ENCODE measurements around the gene SERPINB2.

The SERPINB2 gene, protein sequence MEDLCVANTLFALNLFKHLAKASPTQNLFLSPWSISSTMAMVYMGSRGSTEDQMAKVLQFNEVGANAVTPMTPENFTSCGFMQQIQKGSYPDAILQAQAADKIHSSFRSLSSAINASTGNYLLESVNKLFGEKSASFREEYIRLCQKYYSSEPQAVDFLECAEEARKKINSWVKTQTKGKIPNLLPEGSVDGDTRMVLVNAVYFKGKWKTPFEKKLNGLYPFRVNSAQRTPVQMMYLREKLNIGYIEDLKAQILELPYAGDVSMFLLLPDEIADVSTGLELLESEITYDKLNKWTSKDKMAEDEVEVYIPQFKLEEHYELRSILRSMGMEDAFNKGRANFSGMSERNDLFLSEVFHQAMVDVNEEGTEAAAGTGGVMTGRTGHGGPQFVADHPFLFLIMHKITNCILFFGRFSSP

DNA sequence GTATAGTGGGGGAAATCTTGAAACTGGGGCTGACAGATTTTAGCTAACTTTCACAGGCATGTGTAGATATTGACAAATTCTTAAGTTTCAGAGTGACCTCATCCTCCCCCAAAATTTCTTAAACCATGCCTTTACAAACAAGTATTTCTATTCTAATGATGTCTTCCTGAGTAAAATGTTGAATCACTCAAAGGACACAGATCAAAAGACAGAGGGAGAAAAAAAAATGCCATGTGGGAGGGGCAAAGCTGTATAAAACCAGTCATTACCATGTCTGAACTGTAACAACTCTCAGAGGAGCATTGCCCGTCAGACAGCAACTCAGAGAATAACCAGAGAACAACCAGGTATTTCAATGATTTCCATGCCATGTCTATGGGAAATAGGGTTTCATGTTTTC lies at the start of gene SERPINB2:
Gene SERPINB2 (plus strand): TSS at position 282 of the 400 bp plus-strand sequence. CDS start 3,740 bp downstream, outside the sequence.
- DNase-seq (ENCODE audit: low read depth in 2 of 3, low spot score in 1 of 3): no peak

GRCh38 chr18:63843008-63843407 lies 44.5 kb upstream of the SERPINB2 start:
- DNase-seq (ENCODE audit: low read depth in 2 of 3, low spot score in 1 of 3): no peak

- DNase-seq (ENCODE audit: low read depth in 2 of 3, low spot score in 1 of 3): no peak
Measured at GRCh38 chr18:63844254-63844653, 43.3 kb upstream of the SERPINB2 start.

GRCh38 chr18:63848159-63848558 lies 39.3 kb upstream of the SERPINB2 start:
- DNase-seq (ENCODE audit: low read depth in 2 of 3, low spot score in 1 of 3): no peak

GRCh38 chr18:63850020-63850419 lies 37.5 kb upstream of the SERPINB2 start:
- DNase-seq (ENCODE audit: low read depth in 2 of 3, low spot score in 1 of 3): no peak

DNA sequence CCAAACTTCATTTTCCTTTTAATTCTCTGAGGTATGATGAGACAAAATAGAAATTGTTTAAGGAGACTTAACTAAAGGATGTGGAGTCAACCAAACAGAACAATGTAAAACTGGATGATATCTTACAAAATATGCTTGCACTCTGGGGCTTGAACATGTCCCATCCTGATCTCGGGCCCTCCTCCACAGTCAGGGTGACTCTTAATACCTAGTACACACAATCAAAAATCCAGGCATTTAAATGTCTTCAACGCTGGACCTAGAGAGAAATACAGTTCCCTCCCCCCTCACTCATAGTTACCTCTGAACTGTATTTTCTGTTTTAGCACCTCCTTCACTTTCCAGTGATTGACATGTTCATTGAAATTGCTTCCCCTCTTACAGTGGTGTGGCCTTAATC lies 36.9 kb upstream of the SERPINB2 start:
- DNase-seq (ENCODE audit: low read depth in 2 of 3, low spot score in 1 of 3): no peak

GRCh38 chr18:63858456-63858855 lies 29.0 kb upstream of the SERPINB2 start:
- no peak for DNase-seq (ENCODE audit: low read depth in 2 of 3, low spot score in 1 of 3)

- no peak for DNase-seq (ENCODE audit: low read depth in 2 of 3, low spot score in 1 of 3)
Measured at GRCh38 chr18:63859781-63860475, 27.6 kb upstream of the SERPINB2 start.

DNA sequence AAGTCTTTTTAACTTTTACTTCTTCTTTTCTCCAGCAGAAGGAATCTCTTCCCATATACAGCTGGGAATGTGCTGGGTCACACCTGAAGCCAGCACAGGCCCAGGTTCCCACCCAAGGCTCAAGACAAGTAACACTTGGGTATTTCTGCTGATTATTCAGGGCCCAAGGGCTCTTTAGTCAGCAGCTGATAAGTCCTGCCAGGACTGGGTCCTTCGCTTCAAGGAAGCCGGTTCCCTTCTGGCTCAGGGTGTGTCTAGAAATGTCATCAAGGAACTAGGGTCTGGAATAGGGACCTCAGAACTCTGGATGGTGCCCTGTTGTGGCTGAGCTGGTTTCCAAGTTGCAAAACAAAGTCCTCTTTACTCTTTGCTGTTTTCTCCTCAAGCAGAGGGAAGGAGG lies 27.0 kb upstream of the SERPINB2 start:
- no peak for DNase-seq (ENCODE audit: low read depth in 2 of 3, low spot score in 1 of 3)

DNA sequence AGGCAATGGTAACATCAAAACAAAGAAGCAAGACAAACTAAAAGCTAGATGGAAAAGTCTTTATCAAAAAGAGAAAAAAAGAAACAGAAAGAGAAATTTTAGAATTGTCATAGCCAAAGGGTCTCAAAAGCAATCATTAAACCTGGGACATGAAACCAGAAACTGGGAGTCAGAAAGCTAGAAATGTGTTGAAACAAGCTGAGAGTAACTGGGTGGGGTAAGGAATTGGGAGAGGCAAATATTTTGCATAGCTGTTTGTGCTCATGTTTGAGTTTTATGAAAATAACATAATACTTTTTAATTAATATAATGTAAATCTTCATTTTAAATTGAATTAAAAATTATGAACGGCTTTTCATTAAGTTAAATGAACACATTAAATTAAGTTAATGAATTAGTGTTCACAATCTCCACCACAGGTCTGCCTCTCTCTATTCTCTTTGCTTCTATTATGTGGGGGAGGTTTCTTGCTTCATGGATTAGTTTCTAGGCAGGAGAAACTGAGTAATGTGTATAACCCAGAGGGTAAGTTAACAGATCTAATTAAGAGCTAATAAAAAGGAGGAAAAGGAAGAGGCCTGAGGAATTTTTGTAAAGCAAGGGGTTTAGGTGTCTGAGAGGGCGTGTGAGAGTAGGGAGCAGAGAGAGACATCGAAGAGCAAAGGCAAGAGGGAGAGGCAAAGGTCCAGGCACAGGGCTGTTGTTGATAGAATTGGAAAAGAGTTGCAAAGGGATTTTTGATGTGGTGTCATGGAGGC lies 20.0 kb upstream of the SERPINB2 start:
- DNase-seq (ENCODE audit: low read depth in 2 of 3, low spot score in 1 of 3): no peak

GRCh38 chr18:63868546-63868945 lies 19.0 kb upstream of the SERPINB2 start:
- no peak for DNase-seq (ENCODE audit: low read depth in 2 of 3, low spot score in 1 of 3)

GRCh38 chr18:63869374-63869773 lies 18.1 kb upstream of the SERPINB2 start:
- no peak for DNase-seq (ENCODE audit: low read depth in 2 of 3, low spot score in 1 of 3)

GRCh38 chr18:63869851-63870250 lies 17.7 kb upstream of the SERPINB2 start:
- no peak for DNase-seq (ENCODE audit: low read depth in 2 of 3, low spot score in 1 of 3)

DNA sequence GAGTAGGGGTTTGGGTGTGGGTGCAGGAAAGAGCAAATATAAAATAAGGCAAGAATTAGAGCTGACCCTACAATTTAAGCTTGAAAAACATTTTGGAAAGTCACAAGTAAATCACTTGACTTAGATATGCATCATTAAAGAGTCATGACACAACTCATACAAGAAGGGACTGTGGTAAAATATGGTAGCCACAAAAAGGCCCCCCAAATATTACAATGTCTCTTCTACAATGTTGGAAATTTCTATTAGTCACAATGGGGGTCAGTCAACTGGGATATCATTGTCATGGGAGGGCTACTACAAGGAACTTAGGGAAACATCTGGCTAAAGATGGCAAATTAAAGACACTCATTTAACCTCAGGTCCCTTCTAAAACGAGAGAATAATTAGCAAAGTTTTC lies 15.7 kb upstream of the SERPINB2 start:
- no peak for DNase-seq (ENCODE audit: low read depth in 2 of 3, low spot score in 1 of 3)

GRCh38 chr18:63872586-63872985 lies 14.9 kb upstream of the SERPINB2 start:
- no peak for DNase-seq (ENCODE audit: low read depth in 2 of 3, low spot score in 1 of 3)

DNA sequence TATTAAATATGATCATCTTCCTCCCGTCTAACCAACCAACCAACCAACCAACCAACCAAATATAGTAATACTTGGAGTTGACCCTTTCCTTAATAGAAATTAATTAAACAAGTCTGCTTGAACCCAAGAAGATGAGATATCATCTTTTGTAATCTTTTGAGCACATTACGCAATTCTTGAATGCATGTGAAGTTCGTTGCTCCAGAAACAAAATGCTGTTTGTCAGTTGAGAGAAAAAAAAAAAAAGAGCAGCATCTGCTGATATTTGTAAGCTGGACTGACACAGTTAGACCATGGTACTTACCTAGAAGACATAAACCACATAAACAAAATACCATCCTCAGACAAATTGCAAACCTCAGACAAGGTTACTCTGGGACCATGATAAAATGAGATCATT lies 9.2 kb upstream of the SERPINB2 start:
- no peak for DNase-seq (ENCODE audit: low read depth in 2 of 3, low spot score in 1 of 3)

- no peak for DNase-seq (ENCODE audit: low read depth in 2 of 3, low spot score in 1 of 3)
Measured at GRCh38 chr18:63878925-63879324, 8.6 kb upstream of the SERPINB2 start.

- DNase-seq (ENCODE audit: low read depth in 2 of 3, low spot score in 1 of 3): no peak
Measured at GRCh38 chr18:63879709-63880108, 7.8 kb upstream of the SERPINB2 start.

DNA sequence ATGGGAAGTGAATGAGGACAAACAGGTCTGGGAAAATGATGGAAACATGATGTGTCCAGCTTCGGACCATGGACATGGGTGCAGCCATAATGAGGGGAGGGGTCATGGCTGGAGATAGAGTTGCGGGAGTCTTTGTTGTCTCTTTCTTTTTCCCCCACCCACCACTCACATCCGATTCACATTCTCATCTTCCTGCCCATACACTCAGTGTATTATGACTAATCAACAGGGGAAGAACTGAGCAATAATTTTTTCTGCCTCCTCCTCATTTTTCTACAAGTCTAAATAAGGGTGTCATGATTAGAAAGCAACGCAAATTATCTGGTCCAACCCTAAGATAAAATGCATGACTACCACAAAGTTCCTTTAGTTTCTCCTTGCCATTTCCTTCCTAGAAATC lies 5.7 kb upstream of the SERPINB2 start:
- no peak for DNase-seq (ENCODE audit: low read depth in 2 of 3, low spot score in 1 of 3)

DNA sequence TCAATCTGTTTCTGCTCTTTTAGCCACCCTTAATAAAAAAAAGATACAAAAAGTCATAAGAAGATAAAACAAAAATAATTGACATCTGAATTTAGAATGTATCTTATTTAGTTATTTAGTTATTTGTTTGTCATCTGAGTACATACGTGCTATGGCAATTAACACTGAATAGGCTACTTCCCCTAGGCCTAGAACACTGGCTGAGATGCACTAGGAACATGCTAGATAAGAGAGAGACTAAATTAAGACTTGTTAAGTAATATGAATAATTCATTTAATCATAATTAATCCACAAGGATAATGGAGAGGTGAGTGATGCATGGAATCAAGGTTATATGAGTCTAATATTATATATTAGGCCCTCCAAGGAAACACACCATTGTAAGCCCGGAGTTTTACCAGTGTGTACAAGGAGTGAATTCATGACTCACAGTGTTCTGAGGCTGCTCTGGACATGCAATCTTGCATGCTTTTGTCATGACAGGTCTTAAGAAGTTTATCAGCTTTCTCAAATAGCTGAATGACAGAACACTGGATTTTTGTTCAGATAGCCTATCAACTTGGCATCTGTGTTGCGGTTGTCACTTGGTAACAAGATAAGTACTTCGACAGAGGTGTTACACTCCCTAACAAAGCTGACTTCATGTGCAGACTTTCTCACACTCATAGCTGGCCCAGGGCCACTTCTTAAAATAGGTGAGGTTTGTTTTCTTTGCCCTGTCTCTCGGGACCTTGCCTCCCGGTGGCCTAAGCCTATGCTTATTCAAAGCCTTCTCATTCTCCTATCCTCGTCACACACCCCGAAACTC lies 5.0 kb upstream of the SERPINB2 start:
- no peak for DNase-seq (ENCODE audit: low read depth in 2 of 3, low spot score in 1 of 3)

DNA sequence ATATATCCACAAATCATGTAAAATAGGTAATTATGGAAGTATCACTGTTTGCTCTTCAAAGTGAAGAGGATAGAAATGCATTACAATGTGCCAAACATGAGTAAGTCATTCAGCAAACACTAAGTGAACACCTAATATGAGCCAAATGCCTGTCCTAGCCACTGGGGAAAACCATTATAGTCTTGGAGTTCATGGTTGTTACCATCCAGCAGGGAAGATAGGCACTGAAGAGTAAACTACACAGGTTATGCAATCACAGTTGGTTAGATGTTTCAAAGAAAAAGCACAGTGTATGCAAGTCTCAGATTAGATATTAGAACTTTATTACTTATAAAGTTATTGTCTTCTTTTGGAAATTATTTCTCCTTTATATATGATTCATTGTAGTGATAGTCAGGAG lies 3.9 kb upstream of the SERPINB2 start:
- no peak for DNase-seq (ENCODE audit: low read depth in 2 of 3, low spot score in 1 of 3)
